Panc1 (cell line): Measurements from ENCODE around the gene ABCB6. TPM values are rescaled to one million over a fixed set of nuclear protein-coding genes. Genes with fewer than 3 reads are reported as not detected.
A peak's percentile ranks its signal among the peaks of the same experiment; 100 is the strongest.

Experiments
- ATAC-seq: fragments of 200-7000 bp; cut with Tn5 transposase; 2 replicates; pipeline ENCODE4 v1.9.1; 2020; ENCODE audit warnings: mild to moderate bottlenecking, moderate library complexity
- BruUV-seq: library from RNA; stranded (reverse); fragments of 400-500 nt; replicated peaks from 2 replicates; lab custom pipeline; 2021; lab: Mats Ljungman, UMichigan
- CTCF ChIA-PET: fragments of 300-600 bp; sonication (Branson Sonifier 250); formaldehyde crosslinking; loops from one replicate; lab custom pipeline; 2022; ENCODE audit warnings: antibody characterized with exemption; lab: Charles Lee
- POLR2A ChIA-PET: fragments of 300-600 bp; sonication (Branson Sonifier 250); formaldehyde crosslinking; loops from one replicate; lab custom pipeline; 2022; ENCODE audit warnings: antibody characterized with exemption; lab: Charles Lee
- DNase-seq: peaks from one replicate; pipeline ENCODE4 v3.0.0-alpha.2; 2010; ENCODE audit warnings: low read depth, low spot score
- H3K27ac ChIP-seq: 2 replicates; pipeline ENCODE4 v1.5.1; 2011; ENCODE audit warnings: mild to moderate bottlenecking, low read length, inconsistent platforms
- H3K27me3 ChIP-seq: fragments of 200-500 bp; sonication (Bioruptor generic); 2 replicates; pipeline ENCODE4 v1.6.0; 2014; ENCODE audit warnings: low read length, inconsistent platforms; ENCODE audit not compliant: control insufficient read depth, insufficient read depth
- H3K36me3 ChIP-seq: fragments of 200-500 bp; sonication (Bioruptor generic); 2 replicates; pipeline ENCODE4 v1.5.1; 2014; ENCODE audit warnings: inconsistent platforms, mild to moderate bottlenecking, low read length, moderate library complexity; ENCODE audit not compliant: control insufficient read depth, insufficient read depth
- H3K4me1 ChIP-seq: 2 replicates; pipeline ENCODE4 v1.5.1; 2011; ENCODE audit warnings: inconsistent platforms, mild to moderate bottlenecking, low read length, moderate library complexity; ENCODE audit not compliant: control insufficient read depth, insufficient read depth
- H3K4me3 ChIP-seq, 2 experiments: 2 replicates each; pipeline ENCODE4 v1.5.1; 2011 to 2012; ENCODE audit warnings: low read depth in 2 of 2, low read length in 2 of 2, mild to moderate bottlenecking in 2 of 2, inconsistent platforms in 1 of 2, moderate library complexity in 1 of 2
- H3K9me3 ChIP-seq: fragments of 200-500 bp; sonication (Bioruptor generic); 2 replicates; pipeline ENCODE4 v1.5.1; 2014; ENCODE audit warnings: low read depth, mild to moderate bottlenecking, inconsistent platforms, low read length, moderate library complexity; ENCODE audit not compliant: control insufficient read depth, insufficient read depth
- POLR2AphosphoS5 ChIP-seq: IDR thresholded peaks from 2 replicates; pipeline ENCODE4 v1.6.1; 2012; ENCODE audit warnings: mild to moderate bottlenecking, low read depth, low read length, moderate library complexity
- SIN3A ChIP-seq: IDR thresholded peaks from 2 replicates; pipeline ENCODE4 v1.6.1; 2012; ENCODE audit warnings: low read depth, mild to moderate bottlenecking, low read length, moderate library complexity, borderline replicate concordance; ENCODE audit not compliant: insufficient read depth
- TCF7L2 ChIP-seq: IDR thresholded peaks from 2 replicates; pipeline ENCODE4 v1.6.1; 2011; ENCODE audit warnings: mild to moderate bottlenecking, low read depth, low read length, inconsistent platforms
- in situ Hi-C: cut with HindIII; loops from 2 replicates; pipeline ENCODE4 v1.10.0; 2016; ENCODE audit warnings: low sequenced_read_pairs, low pct_unique_long_range_greater_than_20kb
- intact Hi-C: fragments of 100-400 bp; cut with micrococcal nuclease; formaldehyde crosslinking; loops from one replicate; pipeline ENCODE4 v1.10.0; 2022; ENCODE audit not compliant: unreplicated experiment
- total RNA-seq: library from RNA; stranded (reverse); gene quantifications from one replicate; pipeline ENCODE4 v1.2.1, GENCODE V29; 2021; ENCODE audit not compliant: unreplicated experiment
- TF ChIP-seq, protein P1 (sequence below), 2 experiments: IDR thresholded peaks; 2 replicates each; pipeline ENCODE4 v1.6.1; 2011 to 2012; ENCODE audit warnings: low read depth in 2 of 2, control low read depth in 1 of 2, low read length in 1 of 2, mild to moderate bottlenecking in 1 of 2, moderate library complexity in 1 of 2; ENCODE audit not compliant: insufficient read depth in 1 of 2
- TF ChIP-seq, protein P2 (sequence below): fragments of 450-650 bp; IDR thresholded peaks from 2 replicates; pipeline ENCODE4 v1.5.1; 2017; ENCODE audit warnings: mild to moderate bottlenecking

ABCB6 gene
- total RNA-seq, 1 experiment from 2014 or later: 19.0 TPM

DNA sequence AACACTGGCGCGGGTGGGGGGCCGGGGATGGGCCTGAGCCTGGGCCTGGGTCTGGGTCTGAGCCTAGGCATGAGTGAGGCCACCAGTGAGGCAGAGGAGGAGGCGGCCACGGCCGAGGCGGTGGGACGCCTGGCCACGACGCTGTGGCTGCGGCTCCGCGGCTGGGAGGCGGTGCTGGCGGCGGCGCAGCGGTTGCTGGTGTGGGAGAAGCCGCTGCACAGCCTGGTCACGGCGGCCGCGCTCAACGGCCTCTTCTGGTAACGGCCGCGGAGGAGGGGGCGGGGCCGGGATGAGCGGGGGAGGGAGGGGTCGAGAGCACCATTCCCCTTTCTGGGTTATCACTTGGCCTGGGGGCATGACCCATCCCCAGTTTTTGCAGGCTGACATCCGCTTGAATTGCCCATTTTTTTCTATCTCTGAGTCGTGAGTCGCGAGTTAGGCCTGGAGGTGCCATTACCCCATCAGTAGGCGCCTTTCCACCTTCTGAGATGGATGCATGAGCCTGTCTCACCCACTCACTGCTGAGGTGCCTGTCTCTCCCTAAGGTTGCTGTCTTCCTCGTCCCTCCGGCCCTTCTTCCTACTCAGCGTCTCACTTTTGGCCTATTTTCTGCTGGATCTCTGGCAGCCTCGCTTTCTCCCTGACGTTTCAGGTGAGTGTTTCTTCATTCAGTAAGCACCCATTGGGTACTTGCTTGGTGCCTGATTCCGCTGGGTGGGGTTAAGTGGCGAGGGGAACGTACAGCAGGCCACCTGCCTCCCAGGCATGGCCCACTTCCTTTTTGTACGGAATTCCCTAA, 40.2 kb downstream of the ABCB6 start:
- ChIA-PET POLR2A (no interaction called here), CTCF (interaction anchor here (0.6 kb wide), 1 partner anchor 308 kb away, joined by 3 read pairs; no protein-coding TSS in a partner anchor)
- Histone ChIP-seq H3K4me3 (peak overlapping the region; percentile 66 to 88), H3K9me3 (no peaks in the 10 kb centered on the region), H3K36me3 (peaks cover 21% of the 10 kb centered on the region), H3K27ac (peak overlapping the region; percentile 90), H3K4me1 (peaks cover 10% of the 10 kb centered on the region), H3K27me3 (no peaks in the 10 kb centered on the region)
- TF ChIP-seq, protein P1, sequence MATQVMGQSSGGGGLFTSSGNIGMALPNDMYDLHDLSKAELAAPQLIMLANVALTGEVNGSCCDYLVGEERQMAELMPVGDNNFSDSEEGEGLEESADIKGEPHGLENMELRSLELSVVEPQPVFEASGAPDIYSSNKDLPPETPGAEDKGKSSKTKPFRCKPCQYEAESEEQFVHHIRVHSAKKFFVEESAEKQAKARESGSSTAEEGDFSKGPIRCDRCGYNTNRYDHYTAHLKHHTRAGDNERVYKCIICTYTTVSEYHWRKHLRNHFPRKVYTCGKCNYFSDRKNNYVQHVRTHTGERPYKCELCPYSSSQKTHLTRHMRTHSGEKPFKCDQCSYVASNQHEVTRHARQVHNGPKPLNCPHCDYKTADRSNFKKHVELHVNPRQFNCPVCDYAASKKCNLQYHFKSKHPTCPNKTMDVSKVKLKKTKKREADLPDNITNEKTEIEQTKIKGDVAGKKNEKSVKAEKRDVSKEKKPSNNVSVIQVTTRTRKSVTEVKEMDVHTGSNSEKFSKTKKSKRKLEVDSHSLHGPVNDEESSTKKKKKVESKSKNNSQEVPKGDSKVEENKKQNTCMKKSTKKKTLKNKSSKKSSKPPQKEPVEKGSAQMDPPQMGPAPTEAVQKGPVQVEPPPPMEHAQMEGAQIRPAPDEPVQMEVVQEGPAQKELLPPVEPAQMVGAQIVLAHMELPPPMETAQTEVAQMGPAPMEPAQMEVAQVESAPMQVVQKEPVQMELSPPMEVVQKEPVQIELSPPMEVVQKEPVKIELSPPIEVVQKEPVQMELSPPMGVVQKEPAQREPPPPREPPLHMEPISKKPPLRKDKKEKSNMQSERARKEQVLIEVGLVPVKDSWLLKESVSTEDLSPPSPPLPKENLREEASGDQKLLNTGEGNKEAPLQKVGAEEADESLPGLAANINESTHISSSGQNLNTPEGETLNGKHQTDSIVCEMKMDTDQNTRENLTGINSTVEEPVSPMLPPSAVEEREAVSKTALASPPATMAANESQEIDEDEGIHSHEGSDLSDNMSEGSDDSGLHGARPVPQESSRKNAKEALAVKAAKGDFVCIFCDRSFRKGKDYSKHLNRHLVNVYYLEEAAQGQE (IDR thresholded peaks at IDR 0.05; ENCODE audit: insufficient read depth in 1 of 2, low read depth in 2 of 2, low read length in 1 of 2): no peak
- no TSS peak for BruUV-seq
- DNase-seq: no peak
- in situ Hi-C loops (no loop called here), intact Hi-C loops (no loop called here)
- peak; percentile 36 for ATAC-seq

DNA sequence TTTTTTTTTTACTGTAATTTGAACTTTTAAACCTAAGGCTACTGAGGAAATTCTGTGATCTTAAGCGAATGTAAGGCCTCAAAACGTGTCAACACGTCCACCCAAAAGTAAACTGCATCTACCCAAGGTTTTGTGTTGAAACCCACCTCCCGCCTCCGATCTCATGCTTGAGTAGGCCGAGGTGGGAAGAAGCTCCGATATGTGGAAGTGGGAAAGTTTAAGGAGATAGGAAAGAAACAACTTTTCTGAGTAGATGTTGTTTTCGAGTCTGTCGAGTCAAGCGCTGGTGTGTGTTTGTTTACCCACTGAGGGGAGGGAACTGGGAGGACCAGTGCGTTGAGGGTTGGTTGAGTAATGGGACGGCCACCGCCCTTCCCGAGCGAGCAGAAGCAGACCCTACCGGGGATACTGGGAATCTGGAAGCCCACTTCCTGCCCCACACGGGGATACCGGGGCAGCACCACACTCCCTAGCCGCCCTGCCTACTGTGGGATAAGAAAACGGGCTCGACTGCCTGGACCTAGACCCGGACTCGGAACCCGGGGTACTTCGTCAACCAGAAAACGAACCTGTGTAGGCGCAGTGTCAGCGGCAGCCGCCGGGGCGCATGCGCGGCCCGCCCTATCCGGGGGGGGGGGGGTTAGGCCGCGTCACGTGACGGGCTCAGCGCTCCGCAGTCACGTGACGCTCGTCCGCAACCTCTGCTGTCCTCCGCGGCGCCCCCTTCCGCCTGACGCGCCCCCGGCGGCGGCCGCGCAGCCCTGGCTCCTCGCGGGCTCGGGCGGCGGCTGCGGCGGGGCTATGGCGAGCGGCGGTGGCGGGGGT, 41.0 kb downstream of the ABCB6 start, which contains the start of gene RETREG2:
TSS of gene RETREG2 (plus strand) at position 724 of the 825 bp plus-strand sequence. CDS start at position 802, 78 bp downstream.
- TSS peak; percentile 45 for BruUV-seq
- ATAC-seq: peak; percentile 85
- H3K27me3 ChIP-seq: no peaks in the 10 kb centered on the region
- H3K27ac ChIP-seq: peak within 1 kb of the TSS; percentile 98
- peaks cover 10% of the 10 kb centered on the region for H3K4me1 ChIP-seq
- TF ChIP-seq POLR2AphosphoS5: peak; percentile 98
- TF ChIP-seq, protein P1 (IDR thresholded peaks at IDR 0.05; ENCODE audit: insufficient read depth in 1 of 2, low read depth in 2 of 2, low read length in 1 of 2): no peak
- TF ChIP-seq, protein P2, sequence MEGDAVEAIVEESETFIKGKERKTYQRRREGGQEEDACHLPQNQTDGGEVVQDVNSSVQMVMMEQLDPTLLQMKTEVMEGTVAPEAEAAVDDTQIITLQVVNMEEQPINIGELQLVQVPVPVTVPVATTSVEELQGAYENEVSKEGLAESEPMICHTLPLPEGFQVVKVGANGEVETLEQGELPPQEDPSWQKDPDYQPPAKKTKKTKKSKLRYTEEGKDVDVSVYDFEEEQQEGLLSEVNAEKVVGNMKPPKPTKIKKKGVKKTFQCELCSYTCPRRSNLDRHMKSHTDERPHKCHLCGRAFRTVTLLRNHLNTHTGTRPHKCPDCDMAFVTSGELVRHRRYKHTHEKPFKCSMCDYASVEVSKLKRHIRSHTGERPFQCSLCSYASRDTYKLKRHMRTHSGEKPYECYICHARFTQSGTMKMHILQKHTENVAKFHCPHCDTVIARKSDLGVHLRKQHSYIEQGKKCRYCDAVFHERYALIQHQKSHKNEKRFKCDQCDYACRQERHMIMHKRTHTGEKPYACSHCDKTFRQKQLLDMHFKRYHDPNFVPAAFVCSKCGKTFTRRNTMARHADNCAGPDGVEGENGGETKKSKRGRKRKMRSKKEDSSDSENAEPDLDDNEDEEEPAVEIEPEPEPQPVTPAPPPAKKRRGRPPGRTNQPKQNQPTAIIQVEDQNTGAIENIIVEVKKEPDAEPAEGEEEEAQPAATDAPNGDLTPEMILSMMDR: peak; percentile 80
- no peak for TF ChIP-seq TCF7L2
- TF ChIP-seq SIN3A: peak; percentile 94; the same call in 1 of the 2 replicates
- DNase-seq: peak; percentile 92
- no peaks in the 10 kb centered on the region for H3K9me3 ChIP-seq
- peak within 1 kb of the TSS; percentile 66 to 88 for H3K4me3 ChIP-seq
- POLR2A ChIA-PET: no interaction called here
- CTCF ChIA-PET: no interaction called here
- intact Hi-C loops: no loop called here
- in situ Hi-C loops: no loop called here
- peaks cover 20% of the 10 kb centered on the region for H3K36me3 ChIP-seq
